Activated T-cell treated with anti-CD3 and anti-CD28 coated beads for 48 hours (primary cell): ENCODE results near the gene OSBPL3.

ENCODE experiments used
- DNase-seq: peaks from one replicate; pipeline ENCODE4 v3.0.0-alpha.2; 2020; ENCODE audit warnings: low read depth

The OSBPL3 gene

GRCh38 chr7:24827027-24827426 is 153.0 kb downstream of the OSBPL3 start:
- no peak for DNase-seq

GRCh38 chr7:24826662-24827020 is 153.3 kb downstream of the OSBPL3 start:
- no peak for DNase-seq

- DNase-seq: no peak
Measured at GRCh38 chr7:24825931-24826661, 153.9 kb downstream of the OSBPL3 start.

- no peak for DNase-seq
Measured at GRCh38 chr7:24825381-24825794, 154.6 kb downstream of the OSBPL3 start.

GRCh38 chr7:24824896-24825295 is 155.1 kb downstream of the OSBPL3 start:
- DNase-seq: no peak

GRCh38 chr7:24824400-24824799 is 155.6 kb downstream of the OSBPL3 start:
- DNase-seq: no peak

GRCh38 chr7:24821754-24822054 is 158.3 kb downstream of the OSBPL3 start:
- no peak for DNase-seq

- DNase-seq: peak; percentile 70
Measured at GRCh38 chr7:24821045-24821753, 158.8 kb downstream of the OSBPL3 start.

- no peak for DNase-seq
Measured at GRCh38 chr7:24820730-24821044, 159.3 kb downstream of the OSBPL3 start.

GRCh38 chr7:24819916-24820689 is 159.9 kb downstream of the OSBPL3 start:
- DNase-seq: peak; percentile 63

- DNase-seq: no peak
Measured at GRCh38 chr7:24817339-24817738, 162.6 kb downstream of the OSBPL3 start.

- no peak for DNase-seq
Measured at GRCh38 chr7:24816868-24817267, 163.1 kb downstream of the OSBPL3 start.

- no peak for DNase-seq
Measured at GRCh38 chr7:24812305-24812945, 167.6 kb downstream of the OSBPL3 start.

GRCh38 chr7:24808518-24808917 is 171.5 kb downstream of the OSBPL3 start:
- no peak for DNase-seq

- no peak for DNase-seq
Measured at GRCh38 chr7:24802300-24802699, 177.7 kb downstream of the OSBPL3 start.

GRCh38 chr7:24801883-24802282 is 178.1 kb downstream of the OSBPL3 start:
- no peak for DNase-seq

- DNase-seq: no peak
Measured at GRCh38 chr7:24800667-24801066, 179.3 kb downstream of the OSBPL3 start.

GRCh38 chr7:24800073-24800472 is 179.9 kb downstream of the OSBPL3 start:
- DNase-seq: no peak

- no peak for DNase-seq
Measured at GRCh38 chr7:24799506-24799905, 180.5 kb downstream of the OSBPL3 start.

GRCh38 chr7:24798261-24798660 is 181.7 kb downstream of the OSBPL3 start:
- no peak for DNase-seq

GRCh38 chr7:24797270-24797669 is 182.7 kb downstream of the OSBPL3 start:
- DNase-seq: no peak

- no peak for DNase-seq
Measured at GRCh38 chr7:24795407-24795767, 184.6 kb downstream of the OSBPL3 start.
